Skeletal muscle tissue (tissue), 4 donors: Measurements from ENCODE around the gene SLC6A5. TPM values are rescaled to one million over a fixed set of nuclear protein-coding genes. Genes with fewer than 3 reads are reported as not detected.

ENCODE experiments used
- H3K27ac ChIP-seq: one replicate; pipeline ENCODE4 v1.7.0; 2013; ENCODE audit warnings: mild to moderate bottlenecking, low read depth, low read length, inconsistent platforms
- H3K27me3 ChIP-seq, 3 donors: one replicate each; pipeline ENCODE4 v1.7.0; 2013; ENCODE audit warnings: low read length in 3 of 3; ENCODE audit not compliant: control insufficient read depth in 3 of 3, insufficient read depth in 3 of 3
- H3K36me3 ChIP-seq, 3 donors: one replicate each; pipeline ENCODE4 v1.7.0; 2013; ENCODE audit warnings: low read length in 3 of 3; ENCODE audit not compliant: control insufficient read depth in 3 of 3, insufficient read depth in 3 of 3
- H3K4me1 ChIP-seq, 3 donors: one replicate each; pipeline ENCODE4 v1.7.0; 2013; ENCODE audit warnings: low read length in 3 of 3, mild to moderate bottlenecking in 3 of 3; ENCODE audit not compliant: control insufficient read depth in 3 of 3, insufficient read depth in 3 of 3
- H3K4me3 ChIP-seq, 3 donors: one replicate each; pipeline ENCODE4 v1.7.0; 2013; ENCODE audit warnings: low read length in 3 of 3
- H3K9ac ChIP-seq, 3 donors: one replicate each; pipeline ENCODE4 v1.7.0; 2013; ENCODE audit warnings: low read length in 3 of 3, mild to moderate bottlenecking in 3 of 3, moderate library complexity in 2 of 3, low read depth in 1 of 3
- H3K9me3 ChIP-seq, 3 donors: one replicate each; pipeline ENCODE4 v1.7.0; 2013; ENCODE audit warnings: low read length in 3 of 3; ENCODE audit not compliant: control insufficient read depth in 3 of 3
- total RNA-seq: library from RNA; depleted of rRNA; stranded (reverse); fragments of >200 nt; gene quantifications from one replicate; pipeline ENCODE4 v1.2.3, GENCODE V29; 2014
- donor health status: Osteomylitis.

SLC6A5 gene
- total RNA-seq, 1 donor from 2014 or later: not detected

- no peak overlapping the region for H3K27ac ChIP-seq
- no peaks in the 10 kb centered on the region for H3K36me3 ChIP-seq
- H3K9me3 ChIP-seq: no peaks in the 10 kb centered on the region
- no peak overlapping the region for H3K4me3 ChIP-seq
- peaks cover 52 to 59% (median 53%) of the 10 kb centered on the region in 3 donors for H3K27me3 ChIP-seq
- no peak overlapping the region for H3K9ac ChIP-seq
- H3K4me1 ChIP-seq: peaks cover 2 to 5% (median 5%) of the 10 kb centered on the region in 3 donors
Measured at GRCh38 chr11:20595101-20595500, 4.3 kb upstream of the SLC6A5 start.

- peak overlapping the region in 2 of 3 donors; percentile 14 to 22 for H3K4me3 ChIP-seq
- H3K9ac ChIP-seq: no peak overlapping the region
- H3K4me1 ChIP-seq: peaks cover 2 to 5% (median 5%) of the 10 kb centered on the region in 3 donors
- peaks cover 63 to 72% (median 64%) of the 10 kb centered on the region in 3 donors for H3K27me3 ChIP-seq
- H3K27ac ChIP-seq: no peak overlapping the region
- H3K36me3 ChIP-seq: no peaks in the 10 kb centered on the region
- no peaks in the 10 kb centered on the region for H3K9me3 ChIP-seq
Measured at GRCh38 chr11:20596205-20597153, 2.9 kb upstream of the SLC6A5 start.

- Histone ChIP-seq H3K9me3 (no peaks in the 10 kb centered on the region), H3K36me3 (no peaks in the 10 kb centered on the region), H3K4me3 (peak overlapping the region in 2 of 3 donors; percentile 14 to 22), H3K4me1 (peaks cover 2 to 5% (median 5%) of the 10 kb centered on the region in 3 donors), H3K9ac (no peak overlapping the region), H3K27ac (no peak overlapping the region), H3K27me3 (peaks cover 69 to 80% (median 70%) of the 10 kb centered on the region in 3 donors)
Measured at GRCh38 chr11:20597154-20597679, 2.2 kb upstream of the SLC6A5 start.

GRCh38 chr11:20597680-20598484, 1.5 kb upstream of the SLC6A5 start:
- no peaks in the 10 kb centered on the region for H3K36me3 ChIP-seq
- peaks cover 2 to 5% (median 5%) of the 10 kb centered on the region in 3 donors for H3K4me1 ChIP-seq
- H3K4me3 ChIP-seq: no peak overlapping the region
- no peak overlapping the region for H3K27ac ChIP-seq
- H3K9me3 ChIP-seq: no peaks in the 10 kb centered on the region
- peaks cover 69 to 79% (median 76%) of the 10 kb centered on the region in 3 donors for H3K27me3 ChIP-seq
- no peak overlapping the region for H3K9ac ChIP-seq

GRCh38 chr11:20598492-20598891, 916 bp upstream of the SLC6A5 start:
- Histone ChIP-seq H3K9me3 (no peaks in the 10 kb centered on the region), H3K27ac (no peak overlapping the region), H3K27me3 (peaks cover 73 to 85% (median 82%) of the 10 kb centered on the region in 3 donors), H3K4me1 (peaks cover 2 to 5% (median 5%) of the 10 kb centered on the region in 3 donors), H3K9ac (no peak overlapping the region), H3K36me3 (no peaks in the 10 kb centered on the region), H3K4me3 (no peak overlapping the region)

- Histone ChIP-seq H3K27me3 (peaks cover 83 to 95% (median 92%) of the 10 kb centered on the region in 3 donors), H3K9me3 (no peaks in the 10 kb centered on the region), H3K4me3 (no peak overlapping the region), H3K9ac (no peak overlapping the region), H3K27ac (no peak overlapping the region), H3K36me3 (no peaks in the 10 kb centered on the region), H3K4me1 (peaks cover 2 to 5% (median 5%) of the 10 kb centered on the region in 3 donors)
Measured at GRCh38 chr11:20600020-20600346, 575 bp downstream of the SLC6A5 start.

- H3K4me3 ChIP-seq: no peak overlapping the region
- peaks cover 86 to 95% (median 94%) of the 10 kb centered on the region in 3 donors for H3K27me3 ChIP-seq
- no peaks in the 10 kb centered on the region for H3K36me3 ChIP-seq
- H3K9ac ChIP-seq: no peak overlapping the region
- H3K4me1 ChIP-seq: peaks cover 2 to 5% (median 5%) of the 10 kb centered on the region in 3 donors
- no peaks in the 10 kb centered on the region for H3K9me3 ChIP-seq
- H3K27ac ChIP-seq: no peak overlapping the region
Measured at GRCh38 chr11:20600551-20600950, 1.1 kb downstream of the SLC6A5 start.

GRCh38 chr11:20601221-20601914, 2.0 kb downstream of the SLC6A5 start:
- peaks cover 86 to 95% (median 94%) of the 10 kb centered on the region in 3 donors for H3K27me3 ChIP-seq
- no peak overlapping the region for H3K9ac ChIP-seq
- H3K27ac ChIP-seq: no peak overlapping the region
- H3K9me3 ChIP-seq: no peaks in the 10 kb centered on the region
- H3K36me3 ChIP-seq: no peaks in the 10 kb centered on the region
- no peak overlapping the region for H3K4me3 ChIP-seq
- H3K4me1 ChIP-seq: peaks cover 2 to 5% (median 5%) of the 10 kb centered on the region in 3 donors

- Histone ChIP-seq H3K27ac (no peak overlapping the region), H3K9me3 (no peaks in the 10 kb centered on the region), H3K4me1 (no peaks in the 10 kb centered on the region), H3K27me3 (peaks cover 72 to 87% (median 76%) of the 10 kb centered on the region in 3 donors), H3K36me3 (no peaks in the 10 kb centered on the region), H3K9ac (no peak overlapping the region), H3K4me3 (no peak overlapping the region)
Measured at GRCh38 chr11:20604295-20604803, 4.9 kb downstream of the SLC6A5 start.
